HEK293 (cell line): ENCODE results near the gene ATOH8.

Experiments
- CTCF ChIP-seq: fragments of 450-650 bp; formaldehyde crosslinking; IDR thresholded peaks from 2 replicates; pipeline ENCODE4 v1.5.1; 2016; ENCODE audit warnings: missing biosample characterization, missing genetic modification characterization
- ZNF148 ChIP-seq: fragments of 450-650 bp; formaldehyde crosslinking; IDR thresholded peaks from 2 replicates; pipeline ENCODE4 v1.5.0; 2017; ENCODE audit warnings: missing biosample characterization, missing genetic modification characterization, borderline replicate concordance
- ZNF26 ChIP-seq: fragments of 450-650 bp; formaldehyde crosslinking; IDR thresholded peaks from 2 replicates; pipeline ENCODE4 v1.5.1; 2016; ENCODE audit warnings: missing biosample characterization, missing genetic modification characterization
- ZNF324 ChIP-seq: fragments of 450-650 bp; formaldehyde crosslinking; IDR thresholded peaks from 2 replicates; pipeline ENCODE4 v1.5.1; 2016; ENCODE audit warnings: missing biosample characterization, missing genetic modification characterization
- ZNF510 ChIP-seq: fragments of 450-650 bp; formaldehyde crosslinking; IDR thresholded peaks from 2 replicates; pipeline ENCODE4 v1.5.1; 2018; ENCODE audit warnings: mild to moderate bottlenecking, missing genetic modification characterization, missing biosample characterization; ENCODE audit not compliant: insufficient replicate concordance

- TF ChIP-seq CTCF (tag by site-specific recombination) = no peak
- no peak for TF ChIP-seq ZNF324 (tag by site-specific recombination)
- TF ChIP-seq ZNF26 (tag by site-specific recombination) = no peak
- no peak for TF ChIP-seq ZNF148 (tag by site-specific recombination)
- no peak for TF ChIP-seq ZNF510 (tag by site-specific recombination)
These were observed 42.2 kb downstream of the ATOH8 start for GRCh38 chr2:85796046-85796340.
